ENCODE results near the gene UGCG. TPM values are rescaled to one million over a fixed set of nuclear protein-coding genes. Genes with fewer than 3 reads are reported as not detected.

UGCG gene
- total RNA-seq, 1 experiment from 2014 or later = 75.5 TPM

DNA sequence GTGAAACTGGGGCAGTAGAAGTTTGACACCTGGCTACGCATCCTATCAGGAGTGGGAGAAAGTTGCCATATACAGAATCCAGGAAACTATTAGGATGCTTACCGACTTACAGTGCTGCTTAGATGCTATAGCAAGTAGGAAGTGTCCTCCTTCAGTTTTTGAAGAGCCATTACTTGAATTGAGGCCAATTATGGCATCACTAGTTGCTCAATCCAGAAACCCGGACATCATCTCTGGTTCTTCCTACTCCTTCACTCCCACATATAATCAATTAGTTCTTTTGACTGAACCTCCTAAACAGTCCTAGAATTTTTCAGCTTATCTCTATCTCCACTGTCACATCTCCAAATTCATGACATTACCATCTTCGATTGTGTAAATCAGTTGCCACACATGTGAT, 41.8 kb upstream of the UGCG start:
- TF ChIP-seq, protein P1, sequence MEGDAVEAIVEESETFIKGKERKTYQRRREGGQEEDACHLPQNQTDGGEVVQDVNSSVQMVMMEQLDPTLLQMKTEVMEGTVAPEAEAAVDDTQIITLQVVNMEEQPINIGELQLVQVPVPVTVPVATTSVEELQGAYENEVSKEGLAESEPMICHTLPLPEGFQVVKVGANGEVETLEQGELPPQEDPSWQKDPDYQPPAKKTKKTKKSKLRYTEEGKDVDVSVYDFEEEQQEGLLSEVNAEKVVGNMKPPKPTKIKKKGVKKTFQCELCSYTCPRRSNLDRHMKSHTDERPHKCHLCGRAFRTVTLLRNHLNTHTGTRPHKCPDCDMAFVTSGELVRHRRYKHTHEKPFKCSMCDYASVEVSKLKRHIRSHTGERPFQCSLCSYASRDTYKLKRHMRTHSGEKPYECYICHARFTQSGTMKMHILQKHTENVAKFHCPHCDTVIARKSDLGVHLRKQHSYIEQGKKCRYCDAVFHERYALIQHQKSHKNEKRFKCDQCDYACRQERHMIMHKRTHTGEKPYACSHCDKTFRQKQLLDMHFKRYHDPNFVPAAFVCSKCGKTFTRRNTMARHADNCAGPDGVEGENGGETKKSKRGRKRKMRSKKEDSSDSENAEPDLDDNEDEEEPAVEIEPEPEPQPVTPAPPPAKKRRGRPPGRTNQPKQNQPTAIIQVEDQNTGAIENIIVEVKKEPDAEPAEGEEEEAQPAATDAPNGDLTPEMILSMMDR (IDR thresholded peaks at IDR 0.05; ENCODE audit: unreplicated experiment) = no peak
- no peaks in the 10 kb centered on the region for H3K36me3 Mint-ChIP-seq (ENCODE audit: insufficient read depth, unreplicated experiment)

DNA sequence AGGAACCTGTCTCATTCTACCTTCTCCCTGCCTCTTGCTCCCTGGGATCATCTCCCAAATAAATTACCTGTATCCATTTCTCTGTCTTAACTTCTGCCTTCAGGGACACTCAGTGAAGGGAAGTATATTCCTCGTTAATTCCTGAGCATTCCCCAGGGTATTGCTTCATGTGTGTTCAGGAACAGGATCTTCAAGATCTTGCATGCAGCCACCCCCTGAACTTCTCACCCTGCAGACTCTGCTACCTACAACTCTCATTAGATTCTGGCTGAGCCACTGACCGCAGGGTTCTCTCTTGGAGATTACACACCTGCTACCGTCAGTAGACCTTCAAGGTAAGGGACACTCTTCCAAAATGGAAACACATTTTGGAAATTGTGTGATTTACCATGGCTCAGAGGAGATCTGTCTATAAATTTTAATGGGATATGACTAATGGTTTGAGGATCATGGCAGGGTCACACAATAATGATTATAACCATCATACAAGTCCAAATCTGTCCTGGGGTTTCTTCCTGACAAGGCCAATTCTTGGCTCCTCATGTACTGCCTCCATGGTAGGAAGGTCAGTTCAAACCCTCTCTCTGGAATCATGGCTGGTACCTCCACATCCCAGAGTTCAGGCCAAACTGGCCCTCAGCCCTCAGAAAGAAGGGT, 38.9 kb upstream of the UGCG start:
- BruUV-seq (replicated peaks) = no TSS peak
- DNase-seq = peak; percentile 65
- Mint-ChIP-seq H3K9me3 (ENCODE audit: low read depth, unreplicated experiment) (no peaks in the 10 kb centered on the region), H3K27me3 (ENCODE audit: unreplicated experiment) (no peaks in the 10 kb centered on the region), H3K27ac (ENCODE audit: unreplicated experiment) (peak overlapping the region; percentile 89), H3K36me3 (ENCODE audit: insufficient read depth, unreplicated experiment) (no peaks in the 10 kb centered on the region), H3K4me1 (ENCODE audit: low read depth, unreplicated experiment) (peaks cover 17% of the 10 kb centered on the region), H3K4me3 (ENCODE audit: low read depth, unreplicated experiment) (peak overlapping the region; percentile 24)
- CTCF ChIA-PET = no interaction called here
- intact Hi-C loops (cut with micrococcal nuclease; ENCODE audit: unreplicated experiment) = no loop called here
- TF ChIP-seq, protein P1 (IDR thresholded peaks at IDR 0.05; ENCODE audit: unreplicated experiment) = no peak

More for the DNA sequence above, 41.8 kb upstream of the UGCG start:
- Mint-ChIP-seq H3K27me3 (ENCODE audit: unreplicated experiment) (no peaks in the 10 kb centered on the region), H3K27ac (ENCODE audit: unreplicated experiment) (no peak overlapping the region), H3K9me3 (ENCODE audit: low read depth, unreplicated experiment) (no peaks in the 10 kb centered on the region), H3K4me1 (ENCODE audit: low read depth, unreplicated experiment) (peaks cover 41% of the 10 kb centered on the region), H3K4me3 (ENCODE audit: low read depth, unreplicated experiment) (no peak overlapping the region)
- intact Hi-C loops (cut with micrococcal nuclease; ENCODE audit: unreplicated experiment) = no loop called here
- no peak for DNase-seq
- no TSS peak for BruUV-seq (replicated peaks)
- CTCF ChIA-PET = no interaction called here

DNA sequence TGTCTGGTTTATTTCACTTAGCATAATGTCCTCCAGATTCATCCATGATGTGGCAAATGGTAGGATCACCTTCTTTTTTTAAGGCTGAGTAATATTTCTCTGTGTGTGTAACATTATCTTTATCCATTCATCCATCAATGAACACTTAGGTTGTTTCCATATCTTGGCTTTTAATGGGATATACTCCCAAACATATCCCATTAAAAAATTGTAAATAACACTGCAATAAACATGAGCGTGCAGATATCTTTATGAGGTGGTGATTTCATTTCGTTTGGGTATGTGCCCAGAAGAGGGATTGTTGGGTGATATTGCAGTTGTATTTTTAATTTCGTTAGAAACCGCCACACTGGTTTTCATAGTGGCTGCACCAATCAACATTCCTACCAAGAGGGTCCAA, 36.2 kb upstream of the UGCG start:
- Mint-ChIP-seq H3K36me3 (ENCODE audit: insufficient read depth, unreplicated experiment) (no peaks in the 10 kb centered on the region), H3K27me3 (ENCODE audit: unreplicated experiment) (no peaks in the 10 kb centered on the region), H3K9me3 (ENCODE audit: low read depth, unreplicated experiment) (peaks cover 2% of the 10 kb centered on the region), H3K4me3 (ENCODE audit: low read depth, unreplicated experiment) (no peak overlapping the region), H3K4me1 (ENCODE audit: low read depth, unreplicated experiment) (peaks cover 17% of the 10 kb centered on the region), H3K27ac (ENCODE audit: unreplicated experiment) (no peak overlapping the region)
- DNase-seq = no peak
- CTCF ChIA-PET = no interaction called here
- TF ChIP-seq, protein P1 (IDR thresholded peaks at IDR 0.05; ENCODE audit: unreplicated experiment) = no peak
- intact Hi-C loops (cut with micrococcal nuclease; ENCODE audit: unreplicated experiment) = no loop called here
- no TSS peak for BruUV-seq (replicated peaks)

DNA sequence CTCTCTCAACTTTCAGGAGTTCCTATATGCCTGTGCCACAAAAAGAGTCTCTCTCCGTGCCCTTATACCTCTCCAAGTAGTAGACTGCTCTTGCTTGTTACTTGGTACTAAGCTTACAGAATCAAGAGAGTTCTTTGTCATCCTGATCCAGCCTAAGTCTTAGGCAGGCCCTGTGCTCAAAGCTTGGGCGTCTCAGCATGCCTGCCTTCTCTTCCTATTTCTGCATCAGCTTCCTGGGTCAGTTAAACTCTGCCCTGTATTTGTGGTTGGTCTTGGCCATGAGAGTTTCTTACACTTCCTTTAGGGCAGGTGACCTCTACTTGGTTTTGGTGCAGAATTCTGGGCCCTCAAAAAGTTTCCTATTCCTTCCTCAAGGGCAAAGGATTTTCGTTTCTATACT, 33.0 kb upstream of the UGCG start:
- no peak for DNase-seq
- no peaks in the 10 kb centered on the region for H3K27me3 Mint-ChIP-seq (ENCODE audit: unreplicated experiment)
- CTCF ChIA-PET = no interaction called here
- TF ChIP-seq, protein P1 (IDR thresholded peaks at IDR 0.05; ENCODE audit: unreplicated experiment) = no peak
- H3K4me1 Mint-ChIP-seq (ENCODE audit: low read depth, unreplicated experiment) = peaks cover under 1% of the 10 kb centered on the region
- BruUV-seq (replicated peaks) = no TSS peak
- H3K9me3 Mint-ChIP-seq (ENCODE audit: low read depth, unreplicated experiment) = peaks cover 3% of the 10 kb centered on the region
- peaks cover 4% of the 10 kb centered on the region for H3K36me3 Mint-ChIP-seq (ENCODE audit: insufficient read depth, unreplicated experiment)
- no peak overlapping the region for H3K4me3 Mint-ChIP-seq (ENCODE audit: low read depth, unreplicated experiment)
- no peak overlapping the region for H3K27ac Mint-ChIP-seq (ENCODE audit: unreplicated experiment)
- intact Hi-C loops (cut with micrococcal nuclease; ENCODE audit: unreplicated experiment) = no loop called here
